ENCODE data around the gene AGMAT. TPM values are rescaled to one million over a fixed set of nuclear protein-coding genes. Genes with fewer than 3 reads are reported as not detected.
"Not testable (repeated sequence)": the region's sequence is repeated elsewhere in the genome, so short reads cannot be mapped to it uniquely, and the experiment has no call there.

The AGMAT gene
- total and polyA plus RNA-seq, 2 of the 13 experiments (the other 11 are each of a cell fraction or from before 2014, with no cell fraction given), result 59.1 to 174 TPM

DNA sequence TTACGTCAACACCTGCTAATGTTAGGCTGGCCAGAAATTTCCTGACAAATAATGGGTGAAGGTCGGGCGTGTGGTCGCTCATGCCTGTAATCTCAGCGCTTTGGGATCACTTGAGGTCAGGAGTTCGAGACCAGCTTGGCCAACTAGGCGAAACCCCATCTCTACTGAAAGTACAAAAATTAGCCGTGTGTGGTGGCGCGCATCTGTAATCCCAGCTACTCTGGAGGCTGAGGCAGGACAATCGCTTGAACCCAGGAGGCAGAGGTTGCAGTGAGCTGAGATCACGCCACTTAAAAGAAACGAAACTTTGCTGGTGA lies 19.1 kb upstream of the AGMAT start (continued):
- TF ChIP-seq, protein P1, sequence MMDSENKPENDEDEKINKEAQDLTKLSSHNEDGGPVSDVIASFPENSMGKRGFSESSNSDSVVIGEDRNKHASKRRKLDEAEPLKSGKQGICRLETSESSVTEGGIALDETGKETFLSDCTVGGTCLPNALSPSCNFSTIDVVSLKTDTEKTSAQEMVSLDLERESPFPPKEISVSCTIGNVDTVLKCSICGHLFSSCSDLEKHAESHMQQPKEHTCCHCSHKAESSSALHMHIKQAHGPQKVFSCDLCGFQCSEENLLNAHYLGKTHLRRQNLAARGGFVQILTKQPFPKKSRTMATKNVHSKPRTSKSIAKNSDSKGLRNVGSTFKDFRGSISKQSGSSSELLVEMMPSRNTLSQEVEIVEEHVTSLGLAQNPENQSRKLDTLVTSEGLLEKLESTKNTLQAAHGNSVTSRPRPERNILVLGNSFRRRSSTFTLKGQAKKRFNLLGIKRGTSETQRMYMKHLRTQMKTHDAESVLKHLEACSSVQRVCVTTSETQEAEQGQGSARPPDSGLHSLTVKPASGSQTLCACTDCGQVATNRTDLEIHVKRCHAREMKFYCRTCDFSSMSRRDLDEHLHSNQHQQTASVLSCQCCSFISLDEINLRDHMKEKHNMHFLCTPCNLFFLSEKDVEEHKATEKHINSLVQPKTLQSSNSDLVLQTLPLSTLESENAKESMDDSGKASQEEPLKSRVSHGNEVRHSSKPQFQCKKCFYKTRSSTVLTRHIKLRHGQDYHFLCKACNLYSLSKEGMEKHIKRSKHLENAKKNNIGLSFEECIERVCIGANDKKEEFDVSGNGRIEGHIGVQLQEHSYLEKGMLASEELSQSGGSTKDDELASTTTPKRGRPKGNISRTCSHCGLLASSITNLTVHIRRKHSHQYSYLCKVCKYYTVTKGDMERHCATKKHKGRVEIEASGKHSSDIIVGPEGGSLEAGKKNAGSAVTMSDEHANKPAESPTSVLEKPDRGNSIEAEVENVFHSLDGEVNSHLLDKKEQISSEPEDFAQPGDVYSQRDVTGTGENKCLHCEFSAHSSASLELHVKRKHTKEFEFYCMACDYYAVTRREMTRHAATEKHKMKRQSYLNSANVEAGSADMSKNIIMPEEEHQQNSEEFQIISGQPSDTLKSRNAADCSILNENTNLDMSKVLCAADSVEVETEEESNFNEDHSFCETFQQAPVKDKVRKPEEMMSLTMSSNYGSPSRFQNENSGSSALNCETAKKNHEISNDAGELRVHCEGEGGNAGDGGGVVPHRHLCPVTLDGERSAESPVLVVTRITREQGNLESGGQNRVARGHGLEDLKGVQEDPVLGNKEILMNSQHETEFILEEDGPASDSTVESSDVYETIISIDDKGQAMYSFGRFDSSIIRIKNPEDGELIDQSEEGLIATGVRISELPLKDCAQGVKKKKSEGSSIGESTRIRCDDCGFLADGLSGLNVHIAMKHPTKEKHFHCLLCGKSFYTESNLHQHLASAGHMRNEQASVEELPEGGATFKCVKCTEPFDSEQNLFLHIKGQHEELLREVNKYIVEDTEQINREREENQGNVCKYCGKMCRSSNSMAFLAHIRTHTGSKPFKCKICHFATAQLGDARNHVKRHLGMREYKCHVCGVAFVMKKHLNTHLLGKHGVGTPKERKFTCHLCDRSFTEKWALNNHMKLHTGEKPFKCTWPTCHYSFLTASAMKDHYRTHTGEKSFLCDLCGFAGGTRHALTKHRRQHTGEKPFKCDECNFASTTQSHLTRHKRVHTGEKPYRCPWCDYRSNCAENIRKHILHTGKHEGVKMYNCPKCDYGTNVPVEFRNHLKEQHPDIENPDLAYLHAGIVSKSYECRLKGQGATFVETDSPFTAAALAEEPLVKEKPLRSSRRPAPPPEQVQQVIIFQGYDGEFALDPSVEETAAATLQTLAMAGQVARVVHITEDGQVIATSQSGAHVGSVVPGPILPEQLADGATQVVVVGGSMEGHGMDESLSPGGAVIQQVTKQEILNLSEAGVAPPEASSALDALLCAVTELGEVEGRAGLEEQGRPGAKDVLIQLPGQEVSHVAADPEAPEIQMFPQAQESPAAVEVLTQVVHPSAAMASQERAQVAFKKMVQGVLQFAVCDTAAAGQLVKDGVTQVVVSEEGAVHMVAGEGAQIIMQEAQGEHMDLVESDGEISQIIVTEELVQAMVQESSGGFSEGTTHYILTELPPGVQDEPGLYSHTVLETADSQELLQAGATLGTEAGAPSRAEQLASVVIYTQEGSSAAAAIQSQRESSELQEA (CRISPR knock-in tag; IDR thresholded peaks at IDR 0.05; ENCODE audit: not compliant biosample characterization), result peak; percentile 8
- TF ChIP-seq EP300 (IDR thresholded peaks at IDR 0.05; ENCODE audit: low read depth in 2 of 2, low read length in 2 of 2), result not testable (repeated sequence)
- 0 out of 2 replicates have a peak, but pooled peaks have one; percentile 3 for TF ChIP-seq EP300 (CRISPR knock-in tag; IDR thresholded peaks at IDR 0.05; ENCODE audit: borderline replicate concordance)
- TF ChIP-seq, protein P2, sequence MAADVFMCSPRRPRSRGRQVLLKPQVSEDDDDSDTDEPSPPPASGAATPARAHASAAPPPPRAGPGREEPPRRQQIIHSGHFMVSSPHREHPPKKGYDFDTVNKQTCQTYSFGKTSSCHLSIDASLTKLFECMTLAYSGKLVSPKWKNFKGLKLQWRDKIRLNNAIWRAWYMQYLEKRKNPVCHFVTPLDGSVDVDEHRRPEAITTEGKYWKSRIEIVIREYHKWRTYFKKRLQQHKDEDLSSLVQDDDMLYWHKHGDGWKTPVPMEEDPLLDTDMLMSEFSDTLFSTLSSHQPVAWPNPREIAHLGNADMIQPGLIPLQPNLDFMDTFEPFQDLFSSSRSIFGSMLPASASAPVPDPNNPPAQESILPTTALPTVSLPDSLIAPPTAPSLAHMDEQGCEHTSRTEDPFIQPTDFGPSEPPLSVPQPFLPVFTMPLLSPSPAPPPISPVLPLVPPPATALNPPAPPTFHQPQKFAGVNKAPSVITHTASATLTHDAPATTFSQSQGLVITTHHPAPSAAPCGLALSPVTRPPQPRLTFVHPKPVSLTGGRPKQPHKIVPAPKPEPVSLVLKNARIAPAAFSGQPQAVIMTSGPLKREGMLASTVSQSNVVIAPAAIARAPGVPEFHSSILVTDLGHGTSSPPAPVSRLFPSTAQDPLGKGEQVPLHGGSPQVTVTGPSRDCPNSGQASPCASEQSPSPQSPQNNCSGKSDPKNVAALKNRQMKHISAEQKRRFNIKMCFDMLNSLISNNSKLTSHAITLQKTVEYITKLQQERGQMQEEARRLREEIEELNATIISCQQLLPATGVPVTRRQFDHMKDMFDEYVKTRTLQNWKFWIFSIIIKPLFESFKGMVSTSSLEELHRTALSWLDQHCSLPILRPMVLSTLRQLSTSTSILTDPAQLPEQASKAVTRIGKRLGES (CRISPR knock-in tag; IDR thresholded peaks at IDR 0.05; ENCODE audit: borderline replicate concordance), result 0 out of 2 replicates have a peak, but pooled peaks have one; percentile 6
- TF ChIP-seq, protein P3, sequence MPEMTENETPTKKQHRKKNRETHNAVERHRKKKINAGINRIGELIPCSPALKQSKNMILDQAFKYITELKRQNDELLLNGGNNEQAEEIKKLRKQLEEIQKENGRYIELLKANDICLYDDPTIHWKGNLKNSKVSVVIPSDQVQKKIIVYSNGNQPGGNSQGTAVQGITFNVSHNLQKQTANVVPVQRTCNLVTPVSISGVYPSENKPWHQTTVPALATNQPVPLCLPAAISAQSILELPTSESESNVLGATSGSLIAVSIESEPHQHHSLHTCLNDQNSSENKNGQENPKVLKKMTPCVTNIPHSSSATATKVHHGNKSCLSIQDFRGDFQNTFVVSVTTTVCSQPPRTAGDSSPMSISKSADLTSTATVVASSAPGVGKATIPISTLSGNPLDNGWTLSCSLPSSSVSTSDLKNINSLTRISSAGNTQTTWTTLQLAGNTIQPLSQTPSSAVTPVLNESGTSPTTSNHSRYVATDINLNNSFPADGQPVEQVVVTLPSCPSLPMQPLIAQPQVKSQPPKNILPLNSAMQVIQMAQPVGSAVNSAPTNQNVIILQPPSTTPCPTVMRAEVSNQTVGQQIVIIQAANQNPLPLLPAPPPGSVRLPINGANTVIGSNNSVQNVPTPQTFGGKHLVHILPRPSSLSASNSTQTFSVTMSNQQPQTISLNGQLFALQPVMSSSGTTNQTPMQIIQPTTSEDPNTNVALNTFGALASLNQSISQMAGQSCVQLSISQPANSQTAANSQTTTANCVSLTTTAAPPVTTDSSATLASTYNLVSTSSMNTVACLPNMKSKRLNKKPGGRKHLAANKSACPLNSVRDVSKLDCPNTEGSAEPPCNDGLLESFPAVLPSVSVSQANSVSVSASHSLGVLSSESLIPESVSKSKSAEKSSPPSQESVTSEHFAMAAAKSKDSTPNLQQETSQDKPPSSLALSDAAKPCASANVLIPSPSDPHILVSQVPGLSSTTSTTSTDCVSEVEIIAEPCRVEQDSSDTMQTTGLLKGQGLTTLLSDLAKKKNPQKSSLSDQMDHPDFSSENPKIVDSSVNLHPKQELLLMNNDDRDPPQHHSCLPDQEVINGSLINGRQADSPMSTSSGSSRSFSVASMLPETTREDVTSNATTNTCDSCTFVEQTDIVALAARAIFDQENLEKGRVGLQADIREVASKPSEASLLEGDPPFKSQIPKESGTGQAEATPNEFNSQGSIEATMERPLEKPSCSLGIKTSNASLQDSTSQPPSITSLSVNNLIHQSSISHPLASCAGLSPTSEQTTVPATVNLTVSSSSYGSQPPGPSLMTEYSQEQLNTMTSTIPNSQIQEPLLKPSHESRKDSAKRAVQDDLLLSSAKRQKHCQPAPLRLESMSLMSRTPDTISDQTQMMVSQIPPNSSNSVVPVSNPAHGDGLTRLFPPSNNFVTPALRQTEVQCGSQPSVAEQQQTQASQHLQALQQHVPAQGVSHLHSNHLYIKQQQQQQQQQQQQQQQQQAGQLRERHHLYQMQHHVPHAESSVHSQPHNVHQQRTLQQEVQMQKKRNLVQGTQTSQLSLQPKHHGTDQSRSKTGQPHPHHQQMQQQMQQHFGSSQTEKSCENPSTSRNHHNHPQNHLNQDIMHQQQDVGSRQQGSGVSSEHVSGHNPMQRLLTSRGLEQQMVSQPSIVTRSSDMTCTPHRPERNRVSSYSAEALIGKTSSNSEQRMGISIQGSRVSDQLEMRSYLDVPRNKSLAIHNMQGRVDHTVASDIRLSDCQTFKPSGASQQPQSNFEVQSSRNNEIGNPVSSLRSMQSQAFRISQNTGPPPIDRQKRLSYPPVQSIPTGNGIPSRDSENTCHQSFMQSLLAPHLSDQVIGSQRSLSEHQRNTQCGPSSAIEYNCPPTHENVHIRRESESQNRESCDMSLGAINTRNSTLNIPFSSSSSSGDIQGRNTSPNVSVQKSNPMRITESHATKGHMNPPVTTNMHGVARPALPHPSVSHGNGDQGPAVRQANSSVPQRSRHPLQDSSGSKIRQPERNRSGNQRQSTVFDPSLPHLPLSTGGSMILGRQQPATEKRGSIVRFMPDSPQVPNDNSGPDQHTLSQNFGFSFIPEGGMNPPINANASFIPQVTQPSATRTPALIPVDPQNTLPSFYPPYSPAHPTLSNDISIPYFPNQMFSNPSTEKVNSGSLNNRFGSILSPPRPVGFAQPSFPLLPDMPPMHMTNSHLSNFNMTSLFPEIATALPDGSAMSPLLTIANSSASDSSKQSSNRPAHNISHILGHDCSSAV (CRISPR knock-in tag; IDR thresholded peaks at IDR 0.05; ENCODE audit: borderline replicate concordance), result peak; percentile 8; the same call in 1 of the 2 replicates
